ENCODE data around the gene UNC119B. TPM values are rescaled to one million over a fixed set of nuclear protein-coding genes. Genes with fewer than 3 reads are reported as not detected.

Gene UNC119B
- total RNA-seq, 6 experiments from 2014 or later: 32.9 to 39.5 (median 34.4) TPM

DNA sequence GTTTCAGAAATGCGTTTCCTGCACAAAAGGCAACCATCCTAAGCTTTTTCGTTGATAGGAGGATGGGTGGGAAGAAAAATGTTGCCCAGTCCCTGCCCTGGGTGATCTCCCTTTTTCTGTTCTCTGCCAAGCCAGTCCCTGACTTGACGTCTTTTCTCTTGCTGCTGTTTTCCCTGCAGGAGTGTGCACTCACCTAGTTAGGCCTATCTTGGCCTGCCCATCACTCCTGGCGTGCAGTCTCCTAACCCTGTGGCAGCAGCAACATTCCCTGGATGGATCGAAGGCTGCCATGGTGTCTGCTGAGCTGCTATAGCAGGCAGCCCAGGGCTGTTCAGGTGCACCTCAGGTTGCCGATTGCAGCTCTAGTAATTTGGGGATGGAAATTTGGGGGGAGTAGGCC lies 1.2 kb downstream of the UNC119B start:
- Mint-ChIP-seq H3K9me3 (no peaks in the 10 kb centered on the region), H3K36me3 (ENCODE audit: low read depth) (peaks cover 16% of the 10 kb centered on the region), H3K27ac (peak overlapping the region; percentile 74), H3K27me3 (ENCODE audit: insufficient read depth) (no peaks in the 10 kb centered on the region), H3K4me3 (peak overlapping the region; percentile 89), H3K4me1 (ENCODE audit: low read depth) (peaks cover 37% of the 10 kb centered on the region)
- TF ChIP-seq, protein P1, sequence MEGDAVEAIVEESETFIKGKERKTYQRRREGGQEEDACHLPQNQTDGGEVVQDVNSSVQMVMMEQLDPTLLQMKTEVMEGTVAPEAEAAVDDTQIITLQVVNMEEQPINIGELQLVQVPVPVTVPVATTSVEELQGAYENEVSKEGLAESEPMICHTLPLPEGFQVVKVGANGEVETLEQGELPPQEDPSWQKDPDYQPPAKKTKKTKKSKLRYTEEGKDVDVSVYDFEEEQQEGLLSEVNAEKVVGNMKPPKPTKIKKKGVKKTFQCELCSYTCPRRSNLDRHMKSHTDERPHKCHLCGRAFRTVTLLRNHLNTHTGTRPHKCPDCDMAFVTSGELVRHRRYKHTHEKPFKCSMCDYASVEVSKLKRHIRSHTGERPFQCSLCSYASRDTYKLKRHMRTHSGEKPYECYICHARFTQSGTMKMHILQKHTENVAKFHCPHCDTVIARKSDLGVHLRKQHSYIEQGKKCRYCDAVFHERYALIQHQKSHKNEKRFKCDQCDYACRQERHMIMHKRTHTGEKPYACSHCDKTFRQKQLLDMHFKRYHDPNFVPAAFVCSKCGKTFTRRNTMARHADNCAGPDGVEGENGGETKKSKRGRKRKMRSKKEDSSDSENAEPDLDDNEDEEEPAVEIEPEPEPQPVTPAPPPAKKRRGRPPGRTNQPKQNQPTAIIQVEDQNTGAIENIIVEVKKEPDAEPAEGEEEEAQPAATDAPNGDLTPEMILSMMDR (IDR thresholded peaks at IDR 0.05): no peak
- DNase-seq: no peak

DNA sequence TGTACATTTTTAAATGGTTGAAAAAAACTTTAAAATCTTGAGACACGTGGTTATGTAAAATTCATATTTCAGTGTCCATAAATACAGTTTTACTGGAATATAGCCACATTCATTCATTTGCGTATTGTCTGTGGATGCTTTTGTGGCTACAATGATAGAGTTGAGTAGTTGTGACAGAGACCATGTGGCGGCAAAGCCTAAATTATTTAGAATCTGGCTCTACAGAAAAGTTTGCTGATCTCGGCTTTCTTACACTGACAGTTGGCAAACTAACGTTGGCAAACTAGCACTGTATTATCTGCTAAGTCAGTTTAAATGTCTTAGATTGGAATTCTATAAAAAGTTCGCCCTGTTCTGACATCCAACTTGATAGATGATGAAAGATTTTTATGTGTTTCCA lies 2.4 kb downstream of the UNC119B start:
- H3K36me3 Mint-ChIP-seq (ENCODE audit: low read depth): peaks cover 21% of the 10 kb centered on the region
- DNase-seq: no peak
- H3K9me3 Mint-ChIP-seq: no peaks in the 10 kb centered on the region
- no peaks in the 10 kb centered on the region for H3K27me3 Mint-ChIP-seq (ENCODE audit: insufficient read depth)
- peak overlapping the region; percentile 29; the same call in 1 of the 2 replicates for H3K27ac Mint-ChIP-seq
- H3K4me1 Mint-ChIP-seq (ENCODE audit: low read depth): peaks cover 41% of the 10 kb centered on the region
- TF ChIP-seq, protein P1 (IDR thresholded peaks at IDR 0.05): no peak
- no peak overlapping the region for H3K4me3 Mint-ChIP-seq

DNA sequence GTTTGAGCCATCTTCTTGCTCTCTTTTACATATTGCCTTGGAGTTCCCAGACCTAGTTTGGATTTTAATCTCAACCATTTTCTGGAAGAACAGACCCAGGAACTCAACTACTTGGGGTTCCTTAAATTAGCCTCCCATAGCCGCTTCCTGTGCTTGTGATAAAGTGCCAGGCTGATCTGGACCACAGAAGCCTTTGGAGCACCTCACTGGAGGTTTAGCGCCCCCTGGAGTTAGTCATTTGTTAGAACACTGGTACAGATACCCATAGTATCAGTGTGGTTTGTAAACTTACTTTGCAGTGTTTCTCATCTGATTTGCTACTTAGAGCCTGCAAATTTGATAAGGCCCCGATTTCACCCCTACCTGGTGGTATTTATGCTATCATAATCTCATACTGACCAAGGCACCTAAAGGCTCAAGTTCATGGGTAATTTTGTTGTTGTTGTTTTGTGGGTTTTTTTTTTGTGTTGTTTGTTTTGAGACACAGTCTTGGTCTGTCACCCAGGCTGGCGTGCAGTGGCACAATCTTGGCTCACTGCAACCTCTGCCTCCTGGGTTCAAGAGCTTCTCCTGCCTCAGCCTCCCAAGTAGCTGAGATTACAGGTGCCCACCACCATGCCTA lies 3.7 kb downstream of the UNC119B start:
- H3K27me3 Mint-ChIP-seq (ENCODE audit: insufficient read depth): no peaks in the 10 kb centered on the region
- H3K9me3 Mint-ChIP-seq: no peaks in the 10 kb centered on the region
- DNase-seq: peak; percentile 78
- H3K4me1 Mint-ChIP-seq (ENCODE audit: low read depth): peaks cover 41% of the 10 kb centered on the region
- TF ChIP-seq, protein P1 (IDR thresholded peaks at IDR 0.05): peak; percentile 93
- no peak overlapping the region for H3K4me3 Mint-ChIP-seq
- peaks cover 27% of the 10 kb centered on the region for H3K36me3 Mint-ChIP-seq (ENCODE audit: low read depth)
- peak overlapping the region; percentile 48 for H3K27ac Mint-ChIP-seq

DNA sequence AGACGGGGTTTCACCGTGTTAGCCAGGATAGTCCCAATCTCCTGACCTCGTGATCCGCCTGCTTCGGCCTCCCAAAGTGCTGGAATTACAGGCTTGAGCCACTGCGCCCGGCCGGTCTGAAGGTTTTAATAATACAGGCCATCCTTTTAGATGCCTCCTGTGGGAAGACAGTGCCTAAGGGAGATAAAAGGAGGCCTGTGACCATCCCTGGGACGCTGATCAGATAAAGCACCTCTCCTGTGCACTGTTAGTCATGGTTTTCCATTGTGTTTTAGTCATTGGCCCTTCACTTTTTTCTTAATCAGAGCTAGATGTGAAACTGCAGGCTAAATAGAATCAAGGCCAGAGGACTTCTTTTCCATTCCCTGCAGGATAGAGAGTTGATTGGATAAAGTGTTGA lies 7.8 kb downstream of the UNC119B start:
- H3K36me3 Mint-ChIP-seq (ENCODE audit: low read depth): peaks cover 45% of the 10 kb centered on the region
- TF ChIP-seq, protein P1 (IDR thresholded peaks at IDR 0.05): no peak
- H3K27ac Mint-ChIP-seq: no peak overlapping the region
- DNase-seq: no peak
- H3K9me3 Mint-ChIP-seq: no peaks in the 10 kb centered on the region
- H3K4me3 Mint-ChIP-seq: no peak overlapping the region
- peaks cover 26% of the 10 kb centered on the region for H3K4me1 Mint-ChIP-seq (ENCODE audit: low read depth)
- H3K27me3 Mint-ChIP-seq (ENCODE audit: insufficient read depth): no peaks in the 10 kb centered on the region

DNA sequence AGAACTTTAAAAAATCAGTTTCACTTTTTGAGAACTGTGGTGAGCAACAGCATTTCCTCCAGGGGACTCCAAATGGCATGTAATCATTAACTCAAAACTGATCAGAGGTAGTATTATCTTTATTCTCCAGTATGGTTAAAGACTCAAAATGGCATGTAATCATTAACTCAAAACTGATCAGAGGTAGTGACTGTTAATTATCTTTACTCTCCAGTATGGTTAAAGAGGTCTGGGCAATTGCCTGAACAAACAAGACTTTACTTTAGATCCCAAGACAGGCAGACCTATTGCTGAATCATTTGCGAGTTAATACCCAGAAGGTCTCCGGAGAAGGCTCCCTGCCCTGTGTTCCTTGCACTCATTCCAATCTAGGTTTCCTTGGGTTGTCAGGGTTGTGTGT lies 8.8 kb downstream of the UNC119B start:
- Mint-ChIP-seq H3K4me1 (ENCODE audit: low read depth) (peaks cover 16% of the 10 kb centered on the region), H3K27me3 (ENCODE audit: insufficient read depth) (no peaks in the 10 kb centered on the region), H3K4me3 (no peak overlapping the region), H3K9me3 (no peaks in the 10 kb centered on the region), H3K27ac (no peak overlapping the region), H3K36me3 (ENCODE audit: low read depth) (peaks cover 44% of the 10 kb centered on the region)
- DNase-seq: no peak
- TF ChIP-seq, protein P1 (IDR thresholded peaks at IDR 0.05): no peak
